GM18505 (cell line): ENCODE results near the gene BIRC3.
A peak's percentile ranks its signal among the peaks of the same experiment; 100 is the strongest.
"Not testable (repeated sequence)": the region's sequence is repeated elsewhere in the genome, so short reads cannot be mapped to it uniquely, and the experiment has no call there.

Experiments used
- ATAC-seq: cut with Tn5 transposase; IDR thresholded peaks from one replicate; pipeline ENCODE4 v1.9.1; 2021; ENCODE audit not compliant: unreplicated experiment
- POLR2A ChIP-seq: IDR thresholded peaks from 4 replicates; pipeline ENCODE4 v1.6.1; 2011; ENCODE audit warnings: borderline replicate concordance; ENCODE audit not compliant: insufficient read depth, insufficient read length; ENCODE audit errors: extremely low read depth

Gene BIRC3

GRCh38 chr11:102347462-102348370, 30.4 kb downstream of the BIRC3 start:
- no peak for TF ChIP-seq POLR2A
- peak; percentile 7 for ATAC-seq

GRCh38 chr11:102357116-102357515, 39.8 kb downstream of the BIRC3 start:
- no peak for TF ChIP-seq POLR2A
- no peak for ATAC-seq

GRCh38 chr11:102359372-102359771, 42.1 kb downstream of the BIRC3 start:
- no peak for TF ChIP-seq POLR2A
- ATAC-seq, result no peak

- TF ChIP-seq POLR2A, result no peak
- no peak for ATAC-seq
Observed at GRCh38 chr11:102360681-102361080, 43.4 kb downstream of the BIRC3 start.

- peak; percentile 91 for ATAC-seq
Observed at GRCh38 chr11:102361086-102362031, 44.1 kb downstream of the BIRC3 start.

GRCh38 chr11:102364991-102365390, 47.7 kb downstream of the BIRC3 start:
- no peak for TF ChIP-seq POLR2A
- ATAC-seq, result no peak

More at GRCh38 chr11:102361086-102362031, 44.1 kb downstream of the BIRC3 start:
- TF ChIP-seq POLR2A, result no peak

- no peak for ATAC-seq
- no peak for TF ChIP-seq POLR2A
Observed at GRCh38 chr11:102367364-102367763, 50.1 kb downstream of the BIRC3 start.

GRCh38 chr11:102368472-102368871, 51.2 kb downstream of the BIRC3 start:
- no peak for TF ChIP-seq POLR2A
- ATAC-seq, result peak; percentile 99

- not testable (repeated sequence) for ATAC-seq
Observed at GRCh38 chr11:102374633-102375424, 57.5 kb downstream of the BIRC3 start.

GRCh38 chr11:102375720-102376399, 58.6 kb downstream of the BIRC3 start:
- TF ChIP-seq POLR2A, result no peak
- ATAC-seq, result no peak

GRCh38 chr11:102377891-102378290, 60.6 kb downstream of the BIRC3 start:
- TF ChIP-seq POLR2A, result no peak

GRCh38 chr11:102378818-102379217, 61.5 kb downstream of the BIRC3 start:
- ATAC-seq, result no peak
- TF ChIP-seq POLR2A, result no peak

More at GRCh38 chr11:102377891-102378290, 60.6 kb downstream of the BIRC3 start:
- no peak for ATAC-seq
